NAMALWA (cell line): ENCODE results near the gene TPPP2.
A peak's percentile ranks its signal among the peaks of the same experiment; 100 is the strongest.
"Not testable (repeated sequence)": the region's sequence is repeated elsewhere in the genome, so short reads cannot be mapped to it uniquely, and the experiment has no call there.

Experiments
- DNase-seq: peaks from one replicate; pipeline ENCODE4 v3.0.0-alpha.2; 2015; ENCODE audit warnings: low spot score

Gene TPPP2

DNA sequence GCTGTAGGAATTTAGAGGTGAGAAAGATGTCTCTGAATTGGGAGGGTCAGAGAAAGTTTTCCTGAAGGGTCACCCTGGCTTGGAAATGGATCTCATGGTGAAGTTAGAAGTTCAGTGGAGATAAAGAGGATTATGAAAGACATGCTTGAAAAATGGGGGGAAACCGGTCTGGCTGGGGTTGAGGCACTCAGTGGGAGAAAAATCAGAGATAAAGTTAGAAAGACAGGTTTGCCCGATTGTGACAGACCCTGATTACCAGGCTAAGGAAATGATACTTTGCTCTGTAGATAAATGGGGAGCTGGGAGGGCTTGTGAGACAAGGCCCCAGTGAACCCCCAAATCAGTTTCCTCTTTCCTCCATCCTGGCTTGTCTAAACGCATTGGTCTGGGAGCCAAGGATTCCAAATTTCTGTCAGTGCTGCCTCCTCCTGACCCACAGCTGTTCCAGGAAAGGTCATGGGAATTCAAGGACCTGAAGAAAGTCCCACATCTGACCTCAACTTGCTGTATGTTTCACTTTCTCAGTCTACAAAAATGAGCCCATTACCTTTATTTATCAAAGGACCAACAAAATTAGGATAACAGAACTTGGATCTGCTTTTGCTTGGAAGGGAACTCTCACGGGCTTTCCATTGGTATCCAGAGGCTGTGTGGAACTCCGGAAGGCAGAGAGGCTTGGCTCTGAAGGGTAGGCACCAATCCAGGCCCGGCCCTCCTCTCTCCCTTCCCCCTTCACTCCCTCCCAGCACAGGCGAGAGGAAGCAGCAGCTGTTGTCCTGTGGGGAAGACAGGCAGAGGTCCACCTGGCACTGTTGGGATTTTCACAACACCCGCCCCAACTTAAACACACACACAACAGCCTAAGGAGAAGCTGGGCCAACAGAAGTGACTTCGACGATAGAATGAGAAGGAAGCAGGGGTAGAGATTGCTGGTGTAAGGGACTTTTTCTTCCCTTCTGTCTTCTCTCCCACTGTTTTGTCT, 8.7 kb downstream of the TPPP2 start:
- no peak for DNase-seq

DNA sequence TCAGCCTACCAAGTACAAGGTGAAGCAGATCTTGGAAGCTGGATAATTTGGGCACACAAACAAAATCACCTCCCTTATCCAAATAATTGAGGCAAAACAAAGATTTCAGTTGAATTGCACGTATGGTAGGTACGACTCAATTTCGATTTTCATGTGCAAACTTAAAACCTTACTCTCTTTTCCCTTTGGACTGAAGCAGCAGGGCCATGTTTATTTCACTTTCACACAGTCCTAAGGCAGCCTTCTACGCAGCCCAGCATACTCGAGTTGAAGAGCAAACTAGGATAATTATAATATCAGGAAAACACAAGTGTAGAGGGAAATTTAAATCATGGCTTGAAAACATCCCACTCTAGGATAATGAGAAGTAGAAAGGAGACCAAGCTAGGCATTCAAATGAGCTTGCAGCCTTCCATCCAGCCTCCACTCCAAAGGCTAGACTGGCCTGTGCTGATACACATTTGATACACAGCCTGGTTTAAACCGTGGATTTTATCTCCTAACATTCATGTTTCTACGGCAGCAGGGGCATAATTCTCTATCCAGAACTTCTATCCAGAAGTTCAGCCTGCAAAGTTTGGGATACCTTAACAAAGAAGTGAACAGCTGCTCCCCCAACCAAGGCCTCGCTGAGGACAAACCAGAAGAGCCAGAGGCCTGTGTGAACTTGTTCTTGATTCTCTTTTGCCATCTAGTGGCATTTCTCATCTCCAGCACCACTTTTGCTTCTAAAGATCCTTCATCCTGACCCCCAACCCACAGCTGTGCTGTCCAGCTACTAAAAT, 9.8 kb downstream of the TPPP2 start:
- peak; percentile 64 for DNase-seq

DNA sequence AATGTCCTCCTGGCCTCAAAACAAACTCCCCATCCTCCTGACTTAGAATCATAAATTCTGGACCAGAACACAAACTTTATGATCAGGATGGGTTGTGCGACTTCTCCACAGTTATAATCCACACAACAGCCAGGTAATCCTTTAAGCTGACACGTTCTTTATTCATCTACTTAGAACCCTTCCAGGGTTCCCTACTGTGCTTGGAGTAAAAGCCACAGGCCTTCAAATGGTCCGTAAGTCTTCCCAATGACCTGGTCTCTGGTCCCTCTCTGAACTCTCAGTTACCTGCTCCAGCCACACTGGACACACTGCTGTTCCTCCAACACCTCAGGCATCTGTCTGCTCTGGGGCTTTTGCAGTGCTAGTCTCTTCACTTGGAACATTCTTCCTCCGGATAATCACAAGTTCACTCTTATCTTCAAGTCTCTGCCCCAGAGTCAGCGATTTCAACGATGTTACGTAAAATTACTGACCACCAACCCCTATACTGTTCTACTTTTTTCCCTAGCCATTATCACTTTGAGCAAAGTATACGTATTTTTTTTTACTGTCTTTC, 10.4 kb downstream of the TPPP2 start:
- no peak for DNase-seq

DNA sequence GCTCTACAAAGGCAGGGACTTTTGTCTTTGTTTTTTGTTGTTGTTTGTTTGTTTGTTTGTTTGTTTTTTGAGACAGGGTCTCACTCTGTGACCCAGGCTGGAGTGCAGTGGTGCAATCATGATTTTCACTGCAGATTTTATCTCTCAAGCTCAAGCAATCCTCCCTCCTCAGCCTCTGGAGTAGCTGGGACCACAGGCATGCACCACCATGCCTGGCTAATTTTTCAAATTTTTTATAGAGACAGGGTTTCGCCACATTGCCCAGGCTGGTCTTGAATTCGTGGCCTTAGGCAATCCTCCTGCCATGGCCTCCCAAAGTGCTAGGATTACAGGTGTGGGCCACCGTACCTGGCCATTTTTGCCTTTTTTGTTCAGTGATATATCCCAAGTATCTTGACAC, 10.9 kb downstream of the TPPP2 start:
- not testable (repeated sequence) for DNase-seq

DNA sequence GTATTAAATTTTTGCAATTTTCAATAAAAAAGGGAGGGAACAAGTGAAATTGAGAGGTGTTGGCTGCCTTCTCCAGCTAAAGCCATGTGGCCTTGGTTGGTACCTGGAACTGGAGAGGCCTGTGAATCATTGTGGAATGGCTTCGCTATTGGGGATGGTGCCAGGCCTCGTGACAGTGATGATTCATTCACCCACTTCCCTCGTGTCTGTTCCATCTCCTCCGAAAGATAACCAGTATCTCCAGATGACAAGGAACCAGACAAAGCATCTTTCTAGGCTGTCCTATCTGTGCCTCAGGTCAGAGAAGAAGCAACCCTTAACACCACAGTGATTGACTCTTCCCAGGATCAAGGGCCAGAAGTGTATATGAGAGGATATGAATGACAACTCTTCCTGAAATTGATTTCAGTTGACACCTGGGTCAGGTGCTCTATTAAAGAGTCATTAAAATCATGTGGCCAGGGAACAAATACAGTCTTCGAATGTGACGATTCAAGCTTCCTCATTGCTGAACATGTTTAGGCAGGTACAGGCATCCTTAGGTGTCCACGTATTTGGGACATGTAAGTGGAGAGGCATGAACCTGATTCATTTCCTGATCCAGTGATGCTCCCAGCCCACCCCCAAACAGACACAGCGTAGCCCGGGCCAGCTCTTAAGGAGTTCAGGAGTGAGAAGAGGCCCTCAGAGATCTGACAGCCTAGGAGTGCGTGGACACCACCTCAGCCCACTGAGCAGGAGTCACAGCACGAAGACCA, 11.8 kb downstream of the TPPP2 start, which contains the start of gene RNASE7:
Gene RNASE7 (plus strand): TSS at position 687 of the 758 bp plus-strand sequence. CDS start 631 bp downstream, outside the sequence.
- no peak for DNase-seq

DNA sequence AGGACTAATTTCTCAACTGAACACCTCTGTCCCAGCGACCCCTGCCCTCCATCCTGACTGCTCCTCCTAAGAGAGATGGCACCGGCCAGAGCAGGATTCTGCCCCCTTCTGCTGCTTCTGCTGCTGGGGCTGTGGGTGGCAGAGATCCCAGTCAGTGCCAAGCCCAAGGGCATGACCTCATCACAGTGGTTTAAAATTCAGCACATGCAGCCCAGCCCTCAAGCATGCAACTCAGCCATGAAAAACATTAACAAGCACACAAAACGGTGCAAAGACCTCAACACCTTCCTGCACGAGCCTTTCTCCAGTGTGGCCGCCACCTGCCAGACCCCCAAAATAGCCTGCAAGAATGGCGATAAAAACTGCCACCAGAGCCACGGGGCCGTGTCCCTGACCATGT, 12.9 kb downstream of the TPPP2 start:
- DNase-seq = no peak

DNA sequence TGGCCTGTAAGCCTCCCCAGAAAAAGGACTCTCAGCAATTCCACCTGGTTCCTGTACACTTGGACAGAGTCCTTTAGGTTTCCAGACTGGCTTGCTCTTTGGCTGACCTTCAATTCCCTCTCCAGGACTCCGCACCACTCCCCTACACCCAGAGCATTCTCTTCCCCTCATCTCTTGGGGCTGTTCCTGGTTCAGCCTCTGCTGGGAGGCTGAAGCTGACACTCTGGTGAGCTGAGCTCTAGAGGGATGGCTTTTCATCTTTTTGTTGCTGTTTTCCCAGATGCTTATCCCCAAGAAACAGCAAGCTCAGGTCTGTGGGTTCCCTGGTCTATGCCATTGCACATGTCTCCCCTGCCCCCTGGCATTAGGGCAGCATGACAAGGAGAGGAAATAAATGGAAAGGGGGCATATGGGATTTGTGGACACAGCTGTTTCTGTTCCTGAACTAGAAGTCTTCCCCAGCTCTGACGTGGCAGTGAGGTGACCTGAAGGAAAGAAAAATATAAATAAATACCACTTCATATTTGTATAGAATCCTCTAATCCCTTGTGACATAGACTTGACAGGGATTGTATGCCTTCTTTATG, 13.5 kb downstream of the TPPP2 start:
- no peak for DNase-seq

DNA sequence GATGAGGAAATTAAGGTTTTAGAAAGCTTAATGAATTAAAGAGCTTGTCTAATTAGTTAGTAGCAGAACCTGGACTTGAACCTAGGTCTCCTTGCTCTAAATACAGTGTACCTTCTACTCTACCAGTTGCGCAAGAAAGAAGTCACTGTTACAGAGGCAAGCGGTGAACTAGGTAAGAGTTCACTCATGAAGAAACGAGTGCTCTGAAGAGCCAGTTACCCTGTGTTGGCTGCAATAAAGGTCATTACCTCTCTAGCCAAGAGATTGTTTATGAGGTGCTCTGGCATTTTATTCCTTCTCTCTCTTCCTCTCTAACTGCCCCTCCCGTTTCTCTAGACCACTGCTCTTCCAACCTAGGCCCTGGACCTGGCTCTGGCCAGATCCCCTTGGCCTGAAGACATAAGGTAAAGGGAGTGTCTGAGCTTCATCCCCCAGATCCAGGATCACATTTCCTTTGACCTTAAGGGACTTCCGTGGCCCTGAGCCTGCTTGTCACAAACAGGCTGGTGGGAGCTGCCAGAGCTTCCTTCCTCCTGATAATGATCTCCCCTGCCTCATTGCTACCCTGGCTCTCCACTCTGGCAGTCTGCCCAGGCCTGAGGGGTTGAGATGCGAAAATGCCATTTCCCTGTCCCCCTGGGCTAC, 14.1 kb downstream of the TPPP2 start:
- DNase-seq = no peak

DNA sequence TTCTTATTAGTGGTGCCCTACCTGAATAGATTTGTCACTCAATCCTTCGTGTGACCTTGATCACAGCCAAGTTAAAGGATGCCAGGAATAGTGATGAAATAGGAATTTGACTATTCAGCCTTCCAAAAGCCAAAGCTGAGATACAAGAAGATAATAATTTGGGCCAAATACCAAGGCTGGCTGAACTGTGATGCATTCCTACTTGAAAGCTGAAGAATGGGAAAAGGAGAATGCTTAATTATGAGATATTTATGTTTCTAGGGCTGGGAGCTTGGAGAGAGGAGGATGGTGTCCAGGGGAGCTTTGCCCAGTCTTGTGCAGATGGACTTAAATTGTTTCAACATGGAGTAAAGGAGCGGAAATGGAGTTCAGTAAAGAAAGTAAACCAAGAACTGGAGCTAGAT, 17.4 kb downstream of the TPPP2 start:
- no peak for DNase-seq

DNA sequence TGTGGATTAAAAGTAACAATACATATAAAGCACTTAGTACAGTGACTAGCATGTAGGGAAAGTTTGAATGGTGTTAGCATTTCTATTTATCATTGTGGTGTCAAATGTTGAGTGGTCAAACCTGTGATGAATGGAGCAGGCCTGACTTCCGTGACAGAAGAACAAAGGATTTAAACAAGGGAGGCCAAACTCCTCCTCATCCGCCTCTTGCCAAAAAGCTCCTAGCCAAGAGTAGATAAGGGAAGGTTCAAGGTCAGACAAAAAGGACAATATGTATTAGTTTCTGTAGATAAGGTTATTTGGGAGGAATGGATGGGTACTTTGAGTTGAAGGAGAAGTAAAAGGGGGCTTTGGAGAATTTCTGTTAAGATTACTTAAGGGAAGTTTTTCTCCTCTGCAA, 18.6 kb downstream of the TPPP2 start:
- DNase-seq = no peak

DNA sequence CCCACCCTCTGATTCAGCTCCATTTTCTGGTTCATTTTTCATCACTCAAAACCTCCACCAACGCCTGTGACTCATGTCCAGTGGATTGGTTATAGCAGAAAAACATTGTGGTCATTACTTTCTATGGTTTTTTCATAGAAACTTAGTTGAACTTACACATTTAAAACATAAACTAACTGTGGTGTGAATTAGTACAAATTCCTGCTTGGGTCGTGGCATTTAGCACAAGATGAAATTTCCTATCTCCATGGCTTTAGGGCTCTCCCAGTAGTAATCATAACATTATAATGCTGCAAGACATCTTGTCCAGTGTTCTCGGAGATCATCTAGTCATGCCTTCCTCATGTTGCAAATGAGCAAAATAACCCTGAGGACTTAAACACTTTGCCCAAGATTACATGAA, 19.3 kb downstream of the TPPP2 start:
- no peak for DNase-seq

DNA sequence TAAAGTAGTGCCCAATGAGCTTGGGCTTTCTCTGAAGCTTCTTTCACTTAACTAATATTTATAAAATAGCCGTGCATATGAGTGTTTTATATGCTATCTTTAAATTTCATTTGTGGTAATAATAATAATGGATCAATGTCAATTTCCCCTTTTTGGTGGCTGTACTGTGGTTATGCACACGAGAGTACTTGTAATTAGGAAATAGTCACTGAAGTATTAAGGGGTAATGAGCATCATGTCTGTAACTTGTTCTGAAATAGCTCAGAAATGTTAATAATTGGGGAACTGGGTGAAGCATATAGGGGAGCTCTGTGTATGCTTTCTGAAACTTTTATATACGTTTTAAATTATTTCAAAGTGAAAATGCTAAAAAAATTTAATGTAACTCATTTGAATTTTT, 20.6 kb downstream of the TPPP2 start:
- no peak for DNase-seq

DNA sequence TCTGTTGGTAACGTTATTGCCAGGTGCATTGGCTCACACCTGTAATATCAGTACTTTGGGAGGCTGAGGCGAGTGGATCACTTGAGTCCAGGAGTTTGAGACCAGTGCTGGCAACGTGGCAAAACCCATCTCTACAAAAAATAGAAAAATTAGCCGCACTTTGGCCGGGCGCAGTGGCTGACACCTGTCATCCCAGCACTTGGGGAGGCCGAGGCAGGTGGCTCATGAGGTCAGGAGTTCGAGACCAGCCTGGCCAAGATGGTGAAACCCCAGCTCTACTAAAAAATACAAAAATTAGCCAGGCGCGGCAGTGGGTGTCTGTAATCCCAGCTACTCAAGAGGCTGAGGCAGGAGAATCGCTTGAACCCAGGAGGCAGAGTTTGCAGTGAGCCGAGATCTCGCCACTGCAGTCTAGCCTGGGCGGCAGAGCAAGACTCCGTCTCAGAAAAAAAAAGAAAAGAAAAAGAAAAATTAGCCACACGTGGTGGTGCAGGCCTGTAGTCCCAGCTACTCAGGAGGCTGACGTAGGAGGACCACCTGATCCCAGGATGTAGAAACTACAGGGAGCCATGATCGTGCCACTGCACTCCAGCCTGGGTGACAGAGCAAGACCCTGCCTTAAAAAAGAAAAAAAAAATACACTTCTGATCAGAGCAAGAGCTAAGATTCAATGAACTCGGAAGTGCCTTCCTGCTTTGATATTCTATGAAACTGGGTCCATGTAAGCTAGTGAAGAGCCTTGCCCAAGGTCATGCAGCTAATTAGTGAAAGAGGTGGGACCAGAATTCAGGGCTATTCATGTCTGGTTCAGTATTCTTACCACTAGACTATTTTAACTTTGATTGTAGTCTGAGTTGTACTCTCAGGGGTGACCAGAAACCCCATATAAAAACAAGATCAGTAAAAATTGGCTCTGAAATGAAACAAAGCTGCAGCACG, 23.4 kb downstream of the TPPP2 start:
- no peak for DNase-seq

DNA sequence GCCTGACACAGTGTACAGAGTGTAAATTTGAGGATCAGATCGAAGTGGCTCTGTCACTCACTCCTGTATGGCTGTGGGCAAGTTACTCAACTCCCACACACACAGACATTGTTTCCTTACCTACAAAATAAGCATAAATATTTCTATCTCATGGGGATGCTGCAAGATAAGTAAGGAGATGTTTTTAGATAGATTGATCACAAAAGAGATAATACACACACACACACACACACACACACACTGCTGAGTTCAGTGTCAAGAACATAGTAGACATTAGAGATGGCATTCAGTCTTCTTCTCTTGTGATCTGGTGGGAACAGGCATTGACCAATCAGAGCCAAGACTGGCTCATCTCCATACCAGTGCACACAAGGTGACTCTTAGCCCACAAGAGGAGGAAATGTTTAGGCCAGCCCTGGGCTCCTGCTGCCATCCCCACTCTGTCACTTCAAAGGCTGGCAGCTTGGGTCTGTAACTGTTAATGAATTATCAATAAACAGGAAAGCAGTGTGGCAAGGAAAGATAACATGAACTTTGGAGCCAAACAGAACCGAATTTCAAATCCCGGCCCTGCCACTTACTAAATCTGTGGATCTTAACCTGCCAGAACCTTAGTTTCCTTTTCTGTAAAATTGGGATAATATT, 24.2 kb downstream of the TPPP2 start:
- DNase-seq = no peak

DNA sequence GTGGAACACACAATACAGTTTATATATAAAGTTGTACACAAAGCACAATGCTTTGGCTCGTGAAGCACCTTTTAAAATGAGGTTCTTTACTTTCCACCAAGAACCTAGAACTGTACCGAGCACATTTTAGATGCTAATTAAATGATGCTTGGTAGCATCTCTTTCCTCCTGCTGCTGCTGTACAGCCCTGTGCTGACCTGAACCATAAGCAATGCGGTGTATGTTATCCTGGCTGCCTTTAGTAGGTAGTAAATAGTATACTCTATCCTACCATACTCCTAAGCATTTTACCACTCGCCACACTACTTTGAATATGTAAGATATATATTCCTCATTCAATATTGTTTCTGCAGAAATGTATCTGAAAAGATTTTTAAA, 24.7 kb downstream of the TPPP2 start:
- no peak for DNase-seq

DNA sequence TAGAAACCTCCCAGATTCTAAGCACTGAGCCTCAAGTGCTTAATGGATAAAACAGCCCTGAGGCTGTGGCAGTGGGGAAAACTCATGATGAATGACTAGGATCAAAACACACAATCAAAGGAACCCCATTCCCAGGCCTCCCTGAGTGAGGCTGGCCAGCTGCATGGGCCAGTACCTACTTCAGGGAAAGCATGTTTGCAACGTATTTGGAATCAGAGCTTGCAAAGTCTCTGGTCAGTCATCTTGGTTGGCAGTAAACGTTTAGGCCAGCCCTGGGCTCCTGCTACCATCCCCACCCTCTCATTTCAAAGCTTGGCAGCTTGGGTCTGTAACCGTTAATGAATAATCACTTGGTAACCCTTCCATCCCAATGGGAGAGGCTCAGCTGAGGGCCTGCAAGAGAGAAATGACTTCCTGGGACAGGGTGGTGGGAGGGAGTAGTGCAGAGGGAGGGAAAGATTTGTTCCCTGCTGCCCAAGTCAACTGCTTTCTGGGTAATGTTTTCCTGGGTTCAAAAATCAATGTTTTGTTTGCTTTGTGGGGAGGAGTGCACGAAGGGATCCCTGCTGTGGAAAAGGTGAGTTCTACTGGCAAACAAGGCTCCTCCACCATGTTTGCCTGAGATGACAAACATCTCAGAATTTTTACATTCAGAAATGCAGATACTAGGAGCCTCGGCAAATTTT, 25.6 kb downstream of the TPPP2 start:
- DNase-seq = no peak

DNA sequence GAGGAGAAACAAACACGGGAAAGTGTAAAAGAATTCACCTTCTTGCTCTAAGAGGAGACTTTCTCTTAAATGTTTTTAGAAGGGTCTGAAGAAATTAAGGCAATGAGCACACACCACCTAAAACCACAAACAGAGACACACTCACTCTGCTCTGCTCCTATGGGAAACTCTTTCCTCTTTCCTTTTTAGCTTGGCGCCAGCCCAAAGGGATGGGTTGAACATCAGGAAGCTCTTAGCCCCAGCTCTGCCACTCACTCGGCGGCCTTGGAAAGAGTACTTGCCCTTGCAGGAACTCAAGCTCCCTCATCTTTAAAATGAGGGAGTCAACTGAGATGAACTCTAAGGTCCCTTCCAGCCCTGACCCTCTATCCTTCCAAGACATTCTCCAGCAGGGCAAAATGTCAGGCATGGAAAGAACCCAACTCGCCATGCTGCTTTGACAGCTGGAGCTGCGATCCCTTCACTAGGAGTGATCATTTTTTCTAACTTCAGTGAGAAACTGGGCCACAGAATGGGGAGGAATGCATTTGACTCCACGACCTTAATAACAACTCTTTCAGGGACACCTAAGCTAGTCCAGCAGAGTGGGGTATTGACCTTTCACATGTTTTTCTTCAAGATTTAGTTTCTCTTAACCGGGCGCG, 26.6 kb downstream of the TPPP2 start:
- DNase-seq = no peak
